Activated CD4-positive, alpha-beta T cell treated with anti-CD3 and anti-CD28 coated beads for 36 hours (primary cell): ENCODE data around the gene FAM241A. TPM values are rescaled to one million over a fixed set of nuclear protein-coding genes. Genes with fewer than 3 reads are reported as not detected.
"Not testable (repeated sequence)": the region's sequence is repeated elsewhere in the genome, so short reads cannot be mapped to it uniquely, and the experiment has no call there.

Experiments
- ATAC-seq: fragments of 200-7000 bp; cut with Tn5 transposase; one replicate; pipeline ENCODE4 v1.10.0; 2021; ENCODE audit warnings: mild to moderate bottlenecking, moderate library complexity
- CTCF ChIA-PET: fragments of 350-600 bp; sonication (Branson Sonifier 250); formaldehyde crosslinking; loops from one replicate; lab custom pipeline; 2021; ENCODE audit warnings: antibody characterized with exemption; lab: Charles Lee
- POLR2A ChIA-PET: fragments of 350-600 bp; sonication (Branson Sonifier 250); formaldehyde crosslinking; loops from one replicate; lab custom pipeline; 2021; ENCODE audit warnings: antibody characterized with exemption, inconsistent platforms; lab: Charles Lee
- DNase-seq: peaks from one replicate; pipeline ENCODE4 v3.0.0-alpha.2; 2020
- H3K27ac Mint-ChIP-seq: one replicate; pipeline ENCODE4 v1.8.0; 2021; ENCODE audit warnings: mixed read lengths
- H3K27me3 Mint-ChIP-seq: one replicate; pipeline ENCODE4 v1.8.0; 2021; ENCODE audit warnings: mixed read lengths
- H3K36me3 Mint-ChIP-seq: one replicate; pipeline ENCODE4 v1.8.0; 2021; ENCODE audit warnings: low read depth, mixed read lengths
- H3K4me1 Mint-ChIP-seq: one replicate; pipeline ENCODE4 v1.8.0; 2021; ENCODE audit warnings: mixed read lengths
- H3K4me3 Mint-ChIP-seq: one replicate; pipeline ENCODE4 v1.8.0; 2021; ENCODE audit warnings: mild to moderate bottlenecking, moderate library complexity, mixed read lengths
- H3K9me3 Mint-ChIP-seq: one replicate; pipeline ENCODE4 v1.8.0; 2021; ENCODE audit warnings: low read depth, mixed read lengths
- intact Hi-C, 2 experiments: fragments of 100-400 bp; cut with DNase I in 1 of 2; cut with micrococcal nuclease in 1 of 2; formaldehyde crosslinking; loops; one replicate each; pipeline versions ENCODE4 v1.14.2 to v1.15.1; 2022 to 2024; cut with DNase I, micrococcal nuclease
- total RNA-seq, 2 experiments: library from RNA; stranded (reverse); gene quantifications; one replicate each; pipeline ENCODE4 v1.2.3, GENCODE V29; 2021

FAM241A gene
- 1 to 10 TPM; 3.2 to 3.5 TPM for total RNA-seq

DNA sequence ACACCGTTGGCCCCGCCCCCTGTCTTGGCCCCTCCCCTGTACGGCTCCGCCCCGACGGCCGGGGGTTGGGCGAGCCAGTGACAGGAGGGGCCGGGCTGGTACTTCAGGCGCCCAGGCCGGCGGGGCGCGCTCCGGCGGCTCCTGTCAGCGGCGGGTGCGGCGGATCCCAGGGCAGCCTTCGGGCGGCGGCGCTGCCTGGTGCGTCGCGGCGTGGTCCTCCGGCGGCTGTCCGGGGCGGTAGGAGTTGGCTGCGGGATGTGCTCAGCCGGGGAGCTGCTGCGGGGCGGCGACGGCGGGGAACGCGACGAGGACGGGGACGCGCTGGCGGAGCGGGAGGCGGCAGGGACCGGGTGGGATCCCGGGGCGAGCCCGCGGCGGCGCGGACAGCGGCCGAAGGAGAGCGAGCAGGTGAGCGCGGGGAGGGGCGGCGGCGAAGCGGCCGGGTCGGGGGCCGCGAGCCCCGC lies at the start of gene FAM241A:
FAM241A (plus strand) TSS at position 129 of the 464 bp plus-strand sequence; CDS start at position 256, 127 bp downstream.
- no peaks in the 10 kb centered on the region for H3K9me3 Mint-ChIP-seq
- intact Hi-C loops = loop anchor here (1.0 to 5.0 kb wide), 9 partner anchors 26 to 377 kb away; partner anchors contain the start of genes TIFA (in 2 of the 2) and AP1AR (in 1 of the 2)
- DNase-seq (peak; percentile 94), ATAC-seq (peak; percentile 94)
- H3K27ac Mint-ChIP-seq = peak within 1 kb of the TSS; percentile 90
- ChIA-PET POLR2A (no interaction called here), CTCF (no interaction called here)
- no peaks in the 10 kb centered on the region for H3K27me3 Mint-ChIP-seq
- peaks cover 10% of the 10 kb centered on the region for H3K36me3 Mint-ChIP-seq
- H3K4me1 Mint-ChIP-seq = peaks cover 39% of the 10 kb centered on the region
- peak within 1 kb of the TSS; percentile 90 for H3K4me3 Mint-ChIP-seq

DNA sequence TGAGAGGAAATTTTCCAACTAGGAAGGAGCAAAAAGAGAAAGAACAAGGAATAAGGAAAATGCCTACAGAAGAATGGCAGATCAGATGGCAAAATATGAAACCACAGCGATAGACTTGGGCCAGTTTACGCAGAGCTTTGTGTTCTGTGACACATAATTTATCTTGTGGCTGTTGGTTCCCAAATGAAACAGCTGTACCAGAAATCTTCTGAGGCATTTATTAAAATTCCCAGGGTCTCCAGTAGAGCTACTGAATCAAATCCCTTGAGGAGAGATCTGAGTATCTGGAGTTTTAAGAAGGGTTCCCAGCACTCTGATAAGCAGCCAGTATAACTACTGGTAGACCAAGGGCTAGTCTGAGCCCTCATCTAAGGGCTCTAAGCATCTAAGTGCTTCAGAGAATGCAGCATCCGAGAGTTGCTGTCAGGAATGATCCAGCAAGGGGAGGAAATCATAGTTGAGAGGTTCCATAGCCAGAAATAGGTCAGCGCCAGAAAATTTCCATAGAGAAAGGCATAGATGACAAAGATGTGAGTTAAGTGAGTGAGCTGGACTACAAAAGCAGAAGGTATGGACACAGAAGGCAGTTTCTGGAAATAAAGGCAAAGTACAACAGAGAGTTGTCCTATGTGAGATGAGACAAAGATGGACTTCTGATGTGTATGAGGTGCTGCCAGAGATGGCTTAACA lies 46.3 kb upstream of the FAM241A start:
- Mint-ChIP-seq H3K4me1 (no peaks in the 10 kb centered on the region), H3K27me3 (peaks cover 12% of the 10 kb centered on the region), H3K9me3 (no peaks in the 10 kb centered on the region), H3K4me3 (no peak overlapping the region), H3K36me3 (no peaks in the 10 kb centered on the region), H3K27ac (no peak overlapping the region)
- DNase-seq (no peak), ATAC-seq (no peak)
- ChIA-PET POLR2A (no interaction called here), CTCF (interaction anchor here (0.6 to 5.2 kb wide), 34 partner anchors 10 to 425 kb away, joined by 3 to 31 read pairs (median 4); no protein-coding TSS in a partner anchor)
- intact Hi-C loops = loop anchor here (1.0 to 5.0 kb wide), 5 partner anchors 136 to 668 kb away; no protein-coding TSS in a partner anchor

DNA sequence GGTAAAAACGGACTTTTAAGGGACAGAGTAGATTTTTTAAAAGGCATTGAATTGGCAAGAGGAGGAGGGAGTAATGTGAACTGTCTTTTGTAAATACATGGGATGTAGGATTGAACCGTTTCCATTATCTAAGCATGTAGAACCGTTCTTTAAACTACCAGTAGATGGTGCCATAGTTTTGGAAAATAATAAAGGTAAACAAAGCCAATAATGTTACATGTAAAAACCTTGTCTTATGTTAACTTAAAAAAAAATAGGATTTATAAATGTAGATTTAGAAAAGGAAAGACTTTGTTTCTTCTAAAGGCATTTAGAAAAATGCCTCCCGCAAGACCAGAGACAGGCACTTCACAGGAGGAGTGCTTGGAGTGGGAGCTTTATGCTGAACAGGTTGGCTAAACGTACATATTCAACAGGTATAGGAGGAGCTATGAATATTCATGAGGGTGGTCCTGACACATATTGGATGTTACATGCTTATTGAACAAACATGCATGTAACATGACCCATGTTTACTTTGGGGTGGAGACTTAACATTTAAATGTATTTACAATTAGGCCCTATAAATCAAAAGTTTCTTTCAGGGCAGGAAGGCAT lies 45.5 kb upstream of the FAM241A start:
- CTCF ChIA-PET = interaction anchor here (0.6 to 5.2 kb wide), 45 partner anchors 9 to 499 kb away, joined by 3 to 31 read pairs (median 4); no protein-coding TSS in a partner anchor
- H3K27ac Mint-ChIP-seq = no peak overlapping the region
- H3K9me3 Mint-ChIP-seq = no peaks in the 10 kb centered on the region
- no peaks in the 10 kb centered on the region for H3K36me3 Mint-ChIP-seq
- DNase-seq (no peak), ATAC-seq (peak; percentile 80)
- H3K4me3 Mint-ChIP-seq = no peak overlapping the region
- peaks cover 12% of the 10 kb centered on the region for H3K27me3 Mint-ChIP-seq
- POLR2A ChIA-PET = no interaction called here
- intact Hi-C loops = loop anchor here (1.0 to 10.0 kb wide), 9 partner anchors 48 to 835 kb away; partner anchors contain the start of gene FAM241A (in 1 of the 2)
- no peaks in the 10 kb centered on the region for H3K4me1 Mint-ChIP-seq

DNA sequence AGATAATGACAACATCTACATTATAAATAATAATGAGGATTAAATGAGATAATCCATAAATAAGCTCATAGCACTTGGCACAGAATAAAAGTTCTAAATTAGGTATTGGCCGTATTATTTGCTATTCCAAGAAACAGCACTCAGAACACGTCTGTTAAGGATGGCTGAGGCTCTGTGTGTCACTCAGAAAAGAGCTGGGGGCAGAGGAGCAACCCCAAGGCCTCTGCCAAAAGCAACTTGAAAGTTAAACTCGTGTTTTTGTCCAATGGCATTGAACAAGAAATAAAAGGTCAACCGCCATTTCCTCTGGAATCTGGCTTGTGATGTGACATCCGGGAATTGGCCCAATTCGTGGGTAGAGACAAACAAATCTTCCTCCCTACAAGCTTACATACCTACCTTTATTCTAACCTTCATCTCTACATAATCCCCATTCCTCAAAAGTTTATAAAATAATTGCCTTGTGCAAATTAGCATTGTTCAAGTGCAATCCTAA lies 42.3 kb upstream of the FAM241A start:
- ATAC-seq (no peak), DNase-seq (no peak)
- Mint-ChIP-seq H3K27ac (no peak overlapping the region), H3K9me3 (no peaks in the 10 kb centered on the region), H3K27me3 (peaks cover 9% of the 10 kb centered on the region), H3K4me3 (no peak overlapping the region), H3K36me3 (no peaks in the 10 kb centered on the region), H3K4me1 (no peaks in the 10 kb centered on the region)
- CTCF ChIA-PET = interaction anchor here (0.8 to 3.4 kb wide), 6 partner anchors 9 to 160 kb away, joined by 3 to 23 read pairs (median 4); no protein-coding TSS in a partner anchor
- intact Hi-C loops = loop anchor here (5.0 to 10.0 kb wide), 3 partner anchors 44 to 832 kb away; partner anchors contain the start of gene FAM241A (in 1 of the 2)
- POLR2A ChIA-PET = no interaction called here

DNA sequence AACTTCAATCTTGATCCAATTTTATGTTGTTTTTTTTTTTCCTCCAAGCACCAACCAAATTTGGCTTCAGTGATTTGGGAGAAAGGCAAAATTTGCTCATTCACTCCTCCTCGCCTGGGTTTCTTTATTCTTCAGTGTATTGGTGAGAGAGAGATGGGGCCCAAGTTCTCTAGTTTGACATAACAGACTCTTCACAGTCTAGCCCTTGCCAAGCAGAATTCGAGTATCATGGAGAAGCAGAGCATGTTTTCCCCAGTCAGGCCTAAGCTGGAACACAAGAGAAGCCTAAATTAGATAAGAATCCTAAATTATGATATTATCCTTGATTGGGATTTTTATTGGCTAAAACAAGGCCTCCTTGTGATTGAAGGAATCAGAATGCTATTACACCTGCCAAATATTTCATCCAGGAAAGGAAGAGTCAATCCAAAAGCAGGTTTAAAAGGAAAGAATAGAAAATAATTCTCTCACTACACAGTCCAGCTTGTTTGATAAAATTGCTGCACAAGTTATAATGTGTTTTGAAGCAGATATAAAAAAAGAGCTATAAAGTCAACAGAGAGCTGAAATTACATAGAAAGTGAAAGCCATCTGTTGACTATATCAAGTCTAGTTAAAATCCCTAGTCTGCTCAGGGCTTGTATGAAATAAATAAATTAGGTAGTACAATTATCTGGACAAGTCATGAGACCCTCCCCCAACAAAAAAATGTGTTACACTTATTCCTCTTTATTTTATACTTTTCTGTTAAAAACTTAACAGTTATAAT lies 39.9 kb upstream of the FAM241A start:
- no peak for ATAC-seq
- H3K4me3 Mint-ChIP-seq = no peak overlapping the region
- no peaks in the 10 kb centered on the region for H3K27me3 Mint-ChIP-seq
- no peaks in the 10 kb centered on the region for H3K9me3 Mint-ChIP-seq
- peaks cover 9% of the 10 kb centered on the region for H3K4me1 Mint-ChIP-seq
- ChIA-PET POLR2A (no interaction called here), CTCF (interaction anchor here (0.6 kb wide), 1 partner anchor 1907 kb away, joined by 3 read pairs; no protein-coding TSS in a partner anchor)
- no peak for DNase-seq
- intact Hi-C loops = loop anchor here (5.0 to 10.0 kb wide), 3 partner anchors 42 to 829 kb away; partner anchors contain the start of gene FAM241A (in 1 of the 2)
- no peaks in the 10 kb centered on the region for H3K36me3 Mint-ChIP-seq
- H3K27ac Mint-ChIP-seq = no peak overlapping the region

DNA sequence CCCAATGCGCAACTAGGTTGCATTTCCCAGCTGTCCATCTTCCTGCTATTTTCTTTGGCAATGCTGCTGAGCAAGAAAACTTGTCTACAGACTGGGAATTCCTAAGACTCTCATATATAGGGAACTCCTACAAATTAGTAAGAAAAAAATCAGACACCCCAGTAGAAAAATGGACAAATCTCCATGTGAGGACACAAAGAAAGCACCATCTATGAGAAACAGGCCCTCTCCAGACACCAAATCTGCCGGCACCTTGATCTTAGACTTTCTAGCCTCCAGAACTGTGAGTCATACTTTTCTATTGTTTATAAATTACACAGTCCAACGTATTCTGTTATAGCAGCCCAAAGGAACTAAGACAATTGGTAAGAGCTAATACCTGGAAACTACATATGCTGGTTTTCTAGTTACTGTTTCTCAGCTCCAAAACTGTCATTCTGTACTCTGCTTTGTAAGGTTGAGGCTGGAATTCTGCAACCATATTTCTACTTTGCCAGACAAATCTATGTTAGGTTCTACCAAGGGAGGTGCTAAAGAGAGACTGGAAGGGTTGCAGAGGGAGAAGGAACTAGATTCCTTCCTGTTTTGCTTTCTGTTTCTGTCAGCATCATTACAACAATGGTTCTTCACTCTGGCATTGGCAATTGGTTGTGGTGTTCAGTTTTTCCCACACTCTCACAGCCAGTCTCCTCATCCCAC lies 35.7 kb upstream of the FAM241A start:
- Mint-ChIP-seq H3K9me3 (no peaks in the 10 kb centered on the region), H3K27me3 (no peaks in the 10 kb centered on the region), H3K4me1 (peaks cover 9% of the 10 kb centered on the region), H3K36me3 (no peaks in the 10 kb centered on the region), H3K27ac (no peak overlapping the region), H3K4me3 (no peak overlapping the region)
- ChIA-PET POLR2A (no interaction called here), CTCF (interaction anchor here (0.9 to 1.7 kb wide), 4 partner anchors 10 to 414 kb away, joined by 3 to 6 read pairs (median 3); no protein-coding TSS in a partner anchor)
- intact Hi-C loops = loop anchor here (5.0 to 10.0 kb wide), 3 partner anchors 38 to 825 kb away; partner anchors contain the start of gene FAM241A (in 1 of the 2)
- no peak for DNase-seq
- peak; percentile 49 for ATAC-seq

DNA sequence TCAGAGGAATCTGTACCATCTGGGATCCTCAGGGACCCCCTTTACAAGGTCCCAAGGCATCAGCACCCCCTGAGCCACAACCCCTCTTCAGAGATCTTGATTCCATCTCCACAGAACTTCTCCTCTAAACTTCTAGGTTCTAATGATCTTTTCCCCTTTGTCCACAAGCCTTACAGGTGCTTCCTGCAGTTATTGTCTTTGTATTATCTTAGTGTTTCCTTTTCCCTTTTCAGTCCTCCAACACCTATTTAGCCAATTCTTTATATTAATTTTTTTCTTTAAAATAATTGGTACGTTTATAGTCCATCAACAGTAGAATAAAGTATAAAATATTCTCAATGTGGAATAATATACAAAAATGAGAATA lies 35.2 kb upstream of the FAM241A start:
- Mint-ChIP-seq H3K4me1 (peaks cover 9% of the 10 kb centered on the region), H3K9me3 (no peaks in the 10 kb centered on the region), H3K36me3 (no peaks in the 10 kb centered on the region), H3K27ac (no peak overlapping the region), H3K4me3 (no peak overlapping the region), H3K27me3 (no peaks in the 10 kb centered on the region)
- no peak for ATAC-seq
- POLR2A ChIA-PET = no interaction called here
- CTCF ChIA-PET = interaction anchor here (0.6 to 1.7 kb wide), 4 partner anchors 9 to 1524 kb away, joined by 3 to 6 read pairs (median 4); no protein-coding TSS in a partner anchor
- intact Hi-C loops = no loop called here
- no peak for DNase-seq

DNA sequence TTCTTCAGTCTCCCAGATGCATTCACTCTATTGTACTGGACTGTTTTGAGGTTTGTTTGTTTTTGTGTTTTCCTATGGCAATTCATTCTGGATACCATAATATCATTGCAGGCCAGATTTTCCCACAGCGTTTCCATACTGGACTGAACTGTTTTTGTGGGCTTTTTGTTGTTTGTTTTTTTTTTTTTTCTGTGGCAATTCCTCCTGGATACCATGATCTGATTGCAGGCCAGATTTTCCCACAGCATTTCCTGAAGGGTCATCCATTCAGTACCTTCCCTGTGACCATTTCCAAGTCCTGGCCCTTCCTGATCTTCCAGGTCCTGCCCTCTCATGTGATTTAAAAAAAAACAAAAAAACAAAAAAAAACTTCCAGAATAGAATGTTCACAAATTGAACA lies 33.9 kb upstream of the FAM241A start:
- no peak for DNase-seq
- ATAC-seq = no peak
- Mint-ChIP-seq H3K4me1 (peaks cover 9% of the 10 kb centered on the region), H3K4me3 (no peak overlapping the region), H3K27me3 (no peaks in the 10 kb centered on the region), H3K36me3 (no peaks in the 10 kb centered on the region), H3K27ac (no peak overlapping the region), H3K9me3 (no peaks in the 10 kb centered on the region)
- ChIA-PET POLR2A (no interaction called here), CTCF (interaction anchor here (1.0 to 1.3 kb wide), 2 partner anchors 10 to 12 kb away, joined by 3 to 5 read pairs; no protein-coding TSS in a partner anchor)
- intact Hi-C loops = no loop called here

DNA sequence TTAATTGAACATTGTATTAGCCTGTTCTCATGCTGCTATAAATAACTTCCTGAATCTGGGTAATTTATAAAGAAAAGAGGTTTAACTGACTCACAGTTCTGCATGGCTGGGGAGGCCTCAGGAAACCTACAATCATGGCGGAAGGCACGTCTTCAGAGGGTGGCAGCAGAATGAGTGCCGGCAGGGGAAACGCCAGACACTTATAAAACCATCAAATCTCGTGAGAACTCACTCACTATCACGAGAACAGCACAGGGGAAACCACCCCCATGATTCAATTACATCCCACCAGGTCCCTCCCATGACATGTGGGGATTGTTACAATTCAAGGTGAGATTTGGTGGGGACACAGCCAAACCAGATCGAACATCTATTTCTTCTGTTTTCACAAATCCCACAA lies 33.2 kb upstream of the FAM241A start:
- DNase-seq, H3K27me3 Mint-ChIP-seq, POLR2A ChIA-PET, H3K36me3 Mint-ChIP-seq, H3K4me3 Mint-ChIP-seq, H3K4me1 Mint-ChIP-seq, ATAC-seq, H3K9me3 Mint-ChIP-seq, intact Hi-C loops: not testable (repeated sequence)
- peak overlapping the region; percentile 6 for H3K27ac Mint-ChIP-seq
- CTCF ChIA-PET = interaction anchor here (1.0 kb wide), 1 partner anchor 12 kb away, joined by 4 read pairs; no protein-coding TSS in a partner anchor

DNA sequence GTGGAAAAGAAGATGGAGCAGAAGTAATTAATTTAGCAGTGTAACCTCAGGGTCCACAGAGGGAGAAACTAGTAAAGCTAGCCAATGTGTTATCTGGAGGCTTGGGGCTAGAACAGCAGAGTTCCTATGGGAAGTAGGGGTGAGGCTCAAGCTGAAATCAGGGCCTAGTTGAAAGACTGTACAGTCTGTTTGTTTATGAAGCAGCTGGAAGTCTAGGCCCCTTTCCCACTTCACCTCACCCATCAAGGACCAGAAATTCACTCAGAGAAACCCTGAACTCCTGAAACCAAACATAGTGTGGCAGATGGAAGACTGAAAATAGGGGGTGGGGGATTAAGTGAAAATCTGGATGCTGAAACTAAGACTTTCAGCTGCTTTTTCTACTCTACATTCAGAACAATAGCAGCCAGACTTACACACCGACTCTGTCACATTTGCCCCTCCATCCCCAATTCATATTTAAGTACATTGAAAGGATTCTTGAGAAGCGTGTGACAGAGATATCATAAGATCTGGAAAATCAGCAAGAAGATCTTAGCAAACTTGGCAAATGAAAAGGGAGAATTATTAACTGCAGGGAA lies 32.6 kb upstream of the FAM241A start:
- Mint-ChIP-seq H3K36me3 (no peaks in the 10 kb centered on the region), H3K4me3 (no peak overlapping the region), H3K4me1 (peaks cover 9% of the 10 kb centered on the region), H3K9me3 (no peaks in the 10 kb centered on the region), H3K27ac (peak overlapping the region; percentile 6), H3K27me3 (no peaks in the 10 kb centered on the region)
- CTCF ChIA-PET = interaction anchor here (1.0 kb wide), 2 partner anchors 11 to 13 kb away, joined by 4 read pairs; no protein-coding TSS in a partner anchor
- POLR2A ChIA-PET = no interaction called here
- ATAC-seq (no peak), DNase-seq (no peak)
- intact Hi-C loops = no loop called here
